Coronary artery (tissue), 2 donors: Measurements from ENCODE around the gene ATXN1.
A peak's percentile ranks its signal among the peaks of the same experiment; 100 is the strongest.

Experiments used
- DNase-seq: peaks from one replicate; pipeline ENCODE4 v3.0.0-alpha.2; 2017; ENCODE audit warnings: low spot score
- H3K27ac ChIP-seq, 2 donors: fragments of 200-600 bp; sonication (generic); one replicate each; pipeline ENCODE4 v1.5.1; 2016 to 2019
- H3K4me3 ChIP-seq: fragments of 200-600 bp; sonication (generic); 2 replicates; pipeline ENCODE4 v1.5.1; 2016; ENCODE audit warnings: mild to moderate bottlenecking, moderate library complexity
- CTCF ChIP-seq: fragments of 200-600 bp; sonication (generic); IDR thresholded peaks from one replicate; pipeline ENCODE4 v1.5.1; 2019; ENCODE audit warnings: antibody characterized with exemption

Gene ATXN1

GRCh38 chr6:16728513-16729182, 32.6 kb downstream of the ATXN1 start:
- H3K4me3 ChIP-seq: no peak overlapping the region
- no peak for TF ChIP-seq CTCF
- no peak for DNase-seq
- no peak overlapping the region for H3K27ac ChIP-seq

- H3K27ac ChIP-seq: no peak overlapping the region
- TF ChIP-seq CTCF: no peak
- H3K4me3 ChIP-seq: no peak overlapping the region
- DNase-seq: no peak
Observed at GRCh38 chr6:16727996-16728395, 33.3 kb downstream of the ATXN1 start.

GRCh38 chr6:16725145-16725864, 36.0 kb downstream of the ATXN1 start:
- H3K4me3 ChIP-seq: peak overlapping the region; percentile 33
- peak overlapping the region; percentile 71 to 80 for H3K27ac ChIP-seq
- no peak for TF ChIP-seq CTCF

GRCh38 chr6:16723826-16724225, 37.4 kb downstream of the ATXN1 start:
- Histone ChIP-seq H3K4me3 (peak overlapping the region; percentile 33), H3K27ac (peak overlapping the region; percentile 71 to 80)
- TF ChIP-seq CTCF: no peak
- DNase-seq: no peak

More at GRCh38 chr6:16725145-16725864, 36.0 kb downstream of the ATXN1 start:
- DNase-seq: no peak

GRCh38 chr6:16723402-16723801, 37.9 kb downstream of the ATXN1 start:
- no peak for DNase-seq

GRCh38 chr6:16722630-16723029, 38.6 kb downstream of the ATXN1 start:
- TF ChIP-seq CTCF: no peak
- no peak overlapping the region for H3K4me3 ChIP-seq
- DNase-seq: no peak
- peak overlapping the region in 1 of 2 donors; percentile 71 for H3K27ac ChIP-seq

More at GRCh38 chr6:16723402-16723801, 37.9 kb downstream of the ATXN1 start:
- Histone ChIP-seq H3K27ac (peak overlapping the region; percentile 71 to 80), H3K4me3 (peak overlapping the region; percentile 33)
- no peak for TF ChIP-seq CTCF

GRCh38 chr6:16721977-16722376, 39.3 kb downstream of the ATXN1 start:
- DNase-seq: no peak
- TF ChIP-seq CTCF: no peak
- Histone ChIP-seq H3K27ac (no peak overlapping the region), H3K4me3 (no peak overlapping the region)
